ENCODE data around the gene DYNC2I2.
A peak's percentile ranks its signal among the peaks of the same experiment; 100 is the strongest.
"Not testable (repeated sequence)": the region's sequence is repeated elsewhere in the genome, so short reads cannot be mapped to it uniquely, and the experiment has no call there.

DYNC2I2 gene

DNA sequence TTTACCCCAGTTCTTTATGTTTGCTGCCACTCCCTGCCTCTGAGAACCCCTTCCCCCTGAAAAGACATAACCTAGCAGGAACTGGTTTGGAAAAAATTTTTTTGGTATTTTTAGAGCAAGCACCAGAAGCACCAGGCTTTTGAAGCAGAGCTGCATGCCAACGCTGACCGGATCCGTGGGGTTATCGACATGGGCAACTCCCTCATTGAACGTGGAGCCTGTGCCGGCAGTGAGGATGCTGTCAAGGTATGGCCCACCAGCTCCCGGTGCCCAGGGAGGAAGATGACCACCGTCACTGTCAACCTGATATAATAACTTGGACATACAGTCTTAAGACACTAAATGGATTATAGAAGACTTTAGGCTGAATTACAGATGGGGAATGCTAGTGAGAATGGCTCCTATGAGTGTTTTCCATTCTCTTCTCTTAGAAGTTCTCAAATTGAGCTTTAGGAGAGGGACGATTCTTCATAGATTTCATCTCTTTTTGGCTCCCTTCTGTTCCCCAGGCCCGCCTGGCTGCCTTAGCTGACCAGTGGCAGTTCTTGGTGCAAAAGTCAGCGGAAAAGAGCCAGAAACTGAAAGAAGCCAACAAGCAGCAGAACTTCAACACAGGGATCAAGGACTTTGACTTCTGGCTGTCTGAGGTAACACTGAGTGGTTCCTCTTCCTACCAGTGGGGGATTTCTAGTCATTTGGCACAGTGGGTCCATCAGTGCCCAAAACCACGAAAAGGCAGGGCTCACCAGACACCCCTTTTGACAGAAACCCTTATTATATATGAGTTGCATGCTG, 44.9 kb downstream of the DYNC2I2 start:
- DNase-seq = no peak

DNA sequence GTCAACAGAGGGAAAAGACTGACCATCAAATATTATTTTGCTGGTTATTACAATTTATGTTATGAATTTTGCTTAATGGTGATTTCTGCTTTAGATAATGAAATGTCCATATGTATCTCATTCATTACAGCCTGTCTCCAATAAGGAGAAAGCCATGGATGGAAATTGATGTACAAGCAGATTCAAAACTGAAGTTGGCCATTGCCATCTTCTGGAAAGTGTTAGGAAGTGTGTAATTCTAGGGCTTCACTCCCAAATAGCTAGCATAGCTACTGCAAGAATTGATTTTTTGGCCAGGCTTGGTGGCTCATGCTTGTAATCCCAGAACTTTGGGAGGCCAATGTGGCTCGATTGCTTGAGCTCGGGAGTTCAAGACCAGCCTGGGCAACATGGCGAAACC, 45.8 kb downstream of the DYNC2I2 start:
- DNase-seq = no peak

DNA sequence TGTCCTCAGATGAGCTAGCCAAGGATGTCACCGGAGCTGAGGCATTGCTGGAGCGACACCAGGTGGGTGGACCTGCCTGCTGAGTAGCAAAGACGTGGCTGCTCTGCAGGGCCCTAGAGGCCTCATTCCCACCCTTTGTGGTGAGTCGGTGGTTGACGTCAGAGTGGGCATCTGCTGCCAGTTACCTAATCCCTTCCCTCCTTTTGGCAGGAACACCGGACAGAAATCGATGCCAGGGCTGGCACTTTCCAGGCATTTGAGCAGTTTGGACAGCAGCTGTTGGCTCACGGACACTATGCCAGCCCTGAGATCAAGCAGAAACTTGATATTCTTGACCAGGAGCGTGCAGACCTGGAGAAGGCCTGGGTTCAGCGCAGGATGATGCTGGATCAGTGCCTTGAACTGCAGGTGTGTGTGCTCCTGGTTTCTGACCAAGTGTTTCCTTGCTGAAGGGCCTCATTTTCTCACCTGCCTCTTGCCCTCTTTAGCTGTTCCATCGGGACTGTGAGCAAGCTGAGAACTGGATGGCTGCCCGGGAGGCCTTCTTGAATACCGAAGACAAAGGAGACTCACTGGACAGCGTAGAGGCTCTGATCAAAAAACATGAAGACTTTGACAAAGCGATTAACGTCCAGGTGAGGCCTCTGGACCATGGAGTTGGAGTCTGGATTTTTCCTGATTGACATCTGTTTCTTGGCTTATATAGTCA, 48.9 kb downstream of the DYNC2I2 start:
- peak; percentile 92 for DNase-seq

- DNase-seq = no peak
Observed at GRCh38 chr9:128603697-128604096, 53.0 kb downstream of the DYNC2I2 start.

- no peak for DNase-seq
Observed at GRCh38 chr9:128600099-128600498, 56.5 kb downstream of the DYNC2I2 start.

DNA sequence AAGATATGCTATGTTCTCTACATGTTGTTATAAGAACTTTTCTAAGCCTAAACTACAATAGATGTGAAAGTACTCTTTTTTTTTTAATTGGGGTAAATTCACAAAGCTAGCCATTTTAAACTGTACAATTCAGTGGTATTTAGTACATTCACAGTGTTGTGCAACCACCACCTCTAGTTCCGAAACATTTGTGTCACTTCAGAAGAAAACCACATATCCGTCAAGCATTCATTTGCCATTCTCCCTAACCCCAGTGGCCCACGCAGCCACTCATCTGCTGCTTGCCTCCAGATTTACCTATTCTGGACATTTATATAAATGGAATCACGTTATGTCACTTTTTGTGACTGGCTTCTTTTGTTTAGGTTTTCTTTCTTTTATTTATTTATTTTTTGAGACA, 61.2 kb downstream of the DYNC2I2 start:
- no peak for DNase-seq

- DNase-seq = no peak
Observed at GRCh38 chr9:128593856-128594255, 62.8 kb downstream of the DYNC2I2 start.

DNA sequence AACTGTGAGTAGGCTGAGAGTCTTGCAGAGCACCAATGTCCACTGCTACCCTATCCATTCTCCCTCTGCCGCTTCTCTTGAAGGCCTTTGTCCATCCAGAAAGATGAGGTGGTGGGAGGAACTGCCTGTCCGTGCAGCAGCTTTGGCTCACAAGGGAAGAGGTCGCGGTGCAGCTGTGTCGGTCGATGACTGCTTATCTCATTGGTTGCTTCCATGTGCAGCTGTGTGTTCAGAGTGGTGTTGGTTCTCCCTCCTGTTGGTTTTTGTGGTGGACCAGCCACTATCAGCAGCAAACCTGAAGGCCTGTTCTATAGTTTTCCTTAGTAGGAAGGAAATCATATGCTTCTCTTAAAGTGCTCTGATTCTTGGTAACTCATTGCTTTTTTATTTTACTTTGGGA, 63.6 kb downstream of the DYNC2I2 start:
- DNase-seq = no peak

GRCh38 chr9:128588581-128589233, 67.9 kb downstream of the DYNC2I2 start:
- DNase-seq = no peak

GRCh38 chr9:128587453-128587852, 69.2 kb downstream of the DYNC2I2 start:
- no peak for DNase-seq

GRCh38 chr9:128586934-128587333, 69.7 kb downstream of the DYNC2I2 start:
- DNase-seq = not testable (repeated sequence)

DNA sequence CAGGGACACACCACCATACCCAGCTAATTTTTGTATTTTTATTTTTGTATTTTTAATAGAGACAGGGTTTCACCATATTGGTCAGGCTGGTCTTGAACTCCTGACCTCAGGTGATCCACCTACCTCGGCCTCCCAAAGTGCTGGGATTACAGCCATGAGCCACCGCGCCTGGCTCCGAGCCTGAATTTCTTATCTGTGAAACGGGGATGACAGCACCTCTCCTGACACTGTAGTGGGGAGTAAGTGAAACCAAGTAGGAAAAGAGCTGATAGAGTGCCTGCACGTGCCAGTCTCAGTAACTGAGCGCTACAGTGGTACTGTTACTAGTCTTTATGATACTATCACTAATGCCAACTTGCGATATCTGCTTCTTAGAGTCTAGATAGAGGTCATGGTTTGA, 71.5 kb downstream of the DYNC2I2 start:
- DNase-seq = not testable (repeated sequence)

All from NCI-H1105 (cell line).